Measurements from ENCODE around the gene ASIC4. TPM values are rescaled to one million over a fixed set of nuclear protein-coding genes. Genes with fewer than 3 reads are reported as not detected.

Gene ASIC4
- total and polyA plus RNA-seq, 9 of the 15 experiments (the other 6 are each of a cell fraction or from before 2014, with no cell fraction given), result 0.07 to 19.2 (median 4.8) TPM

DNA sequence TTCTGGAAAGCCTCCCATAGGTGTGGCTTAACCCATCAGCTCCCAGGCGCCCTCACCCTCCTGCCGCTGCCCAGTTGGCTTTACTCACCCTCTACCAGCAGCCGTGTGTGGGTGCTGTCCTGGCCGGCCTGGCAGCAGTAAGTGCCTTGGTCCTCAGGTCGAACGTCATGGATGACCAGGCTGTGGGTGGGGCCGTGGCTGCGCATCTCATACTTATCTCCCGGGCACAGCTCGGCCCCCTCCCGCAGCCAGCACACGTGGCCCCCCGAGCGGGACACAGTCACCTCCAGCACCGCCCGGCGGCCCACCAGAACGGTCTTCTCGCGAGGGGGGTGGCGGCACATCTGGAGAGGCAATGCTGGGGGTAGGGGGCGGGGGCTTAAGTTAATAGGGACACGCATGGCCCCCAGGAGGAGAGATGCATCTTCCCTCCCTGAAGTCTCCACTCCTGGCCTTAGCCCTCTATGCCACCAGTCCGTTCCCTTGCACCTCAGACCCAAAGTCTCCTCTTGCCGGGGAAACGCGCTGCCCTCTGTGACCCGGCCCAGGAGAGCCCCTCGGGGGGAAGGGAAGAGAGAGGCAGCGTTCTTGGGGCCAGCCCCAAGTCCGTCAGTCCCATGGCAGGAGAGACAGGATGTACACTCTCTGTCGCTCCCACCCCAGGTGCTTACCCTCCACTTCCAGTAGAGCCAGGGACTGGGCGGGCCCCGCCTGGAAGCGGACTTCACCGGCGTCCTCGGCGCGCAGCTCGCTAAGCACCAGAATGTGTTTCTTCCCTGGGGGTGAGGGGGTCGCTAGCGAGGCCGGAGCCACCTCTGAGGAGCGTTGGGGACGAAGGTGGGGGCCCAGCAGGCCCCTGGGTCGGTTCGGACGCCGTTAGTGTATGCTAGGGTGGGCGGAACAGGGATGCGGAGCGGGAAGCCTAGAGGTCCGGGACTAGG, 37.4 kb downstream of the ASIC4 start (continued):
- TF ChIP-seq, protein P1, sequence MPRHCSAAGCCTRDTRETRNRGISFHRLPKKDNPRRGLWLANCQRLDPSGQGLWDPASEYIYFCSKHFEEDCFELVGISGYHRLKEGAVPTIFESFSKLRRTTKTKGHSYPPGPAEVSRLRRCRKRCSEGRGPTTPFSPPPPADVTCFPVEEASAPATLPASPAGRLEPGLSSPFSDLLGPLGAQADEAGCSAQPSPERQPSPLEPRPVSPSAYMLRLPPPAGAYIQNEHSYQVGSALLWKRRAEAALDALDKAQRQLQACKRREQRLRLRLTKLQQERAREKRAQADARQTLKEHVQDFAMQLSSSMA (CRISPR knock-in tag; IDR thresholded peaks at IDR 0.05), result no peak
- TF ChIP-seq ELF1 (tag; IDR thresholded peaks at IDR 0.05) (no peak), FOXJ3 (CRISPR knock-in tag; IDR thresholded peaks at IDR 0.05) (no peak), HNRNPL (IDR thresholded peaks at IDR 0.05; ENCODE audit: low read depth, low read length) (no peak), SMAD1 (IDR thresholded peaks at IDR 0.05; ENCODE audit: low read depth, low read length, partially characterized antibody) (no peak), MTA3 (IDR thresholded peaks at IDR 0.05; ENCODE audit: borderline replicate concordance) (0 out of 2 replicates have a peak, but pooled peaks have one; percentile 7), ZZZ3 (IDR thresholded peaks at IDR 0.05) (no peak), SIN3B (IDR thresholded peaks at IDR 0.05; ENCODE audit: low read depth) (no peak), NRF1 (conservative IDR thresholded peaks at IDR 0.05 in 1 of 2, IDR thresholded peaks at IDR 0.05 in 1 of 2) (peak; percentile 69 to 71), KLF10 (CRISPR knock-in tag; IDR thresholded peaks at IDR 0.05) (no peak), NR3C1 (CRISPR knock-in tag; IDR thresholded peaks at IDR 0.05) (no peak), ELF2 (CRISPR knock-in tag; IDR thresholded peaks at IDR 0.05) (no peak)
- TF ChIP-seq, protein P2, sequence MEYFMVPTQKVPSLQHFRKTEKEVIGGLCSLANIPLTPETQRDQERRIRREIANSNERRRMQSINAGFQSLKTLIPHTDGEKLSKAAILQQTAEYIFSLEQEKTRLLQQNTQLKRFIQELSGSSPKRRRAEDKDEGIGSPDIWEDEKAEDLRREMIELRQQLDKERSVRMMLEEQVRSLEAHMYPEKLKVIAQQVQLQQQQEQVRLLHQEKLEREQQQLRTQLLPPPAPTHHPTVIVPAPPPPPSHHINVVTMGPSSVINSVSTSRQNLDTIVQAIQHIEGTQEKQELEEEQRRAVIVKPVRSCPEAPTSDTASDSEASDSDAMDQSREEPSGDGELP (CRISPR knock-in tag; IDR thresholded peaks at IDR 0.05; ENCODE audit: borderline replicate concordance), result peak; percentile 4; the same call in 1 of the 2 replicates
- TF ChIP-seq, protein P3, sequence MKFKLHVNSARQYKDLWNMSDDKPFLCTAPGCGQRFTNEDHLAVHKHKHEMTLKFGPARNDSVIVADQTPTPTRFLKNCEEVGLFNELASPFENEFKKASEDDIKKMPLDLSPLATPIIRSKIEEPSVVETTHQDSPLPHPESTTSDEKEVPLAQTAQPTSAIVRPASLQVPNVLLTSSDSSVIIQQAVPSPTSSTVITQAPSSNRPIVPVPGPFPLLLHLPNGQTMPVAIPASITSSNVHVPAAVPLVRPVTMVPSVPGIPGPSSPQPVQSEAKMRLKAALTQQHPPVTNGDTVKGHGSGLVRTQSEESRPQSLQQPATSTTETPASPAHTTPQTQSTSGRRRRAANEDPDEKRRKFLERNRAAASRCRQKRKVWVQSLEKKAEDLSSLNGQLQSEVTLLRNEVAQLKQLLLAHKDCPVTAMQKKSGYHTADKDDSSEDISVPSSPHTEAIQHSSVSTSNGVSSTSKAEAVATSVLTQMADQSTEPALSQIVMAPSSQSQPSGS (CRISPR knock-in tag; IDR thresholded peaks at IDR 0.05), result no peak
- TF ChIP-seq, protein P4, sequence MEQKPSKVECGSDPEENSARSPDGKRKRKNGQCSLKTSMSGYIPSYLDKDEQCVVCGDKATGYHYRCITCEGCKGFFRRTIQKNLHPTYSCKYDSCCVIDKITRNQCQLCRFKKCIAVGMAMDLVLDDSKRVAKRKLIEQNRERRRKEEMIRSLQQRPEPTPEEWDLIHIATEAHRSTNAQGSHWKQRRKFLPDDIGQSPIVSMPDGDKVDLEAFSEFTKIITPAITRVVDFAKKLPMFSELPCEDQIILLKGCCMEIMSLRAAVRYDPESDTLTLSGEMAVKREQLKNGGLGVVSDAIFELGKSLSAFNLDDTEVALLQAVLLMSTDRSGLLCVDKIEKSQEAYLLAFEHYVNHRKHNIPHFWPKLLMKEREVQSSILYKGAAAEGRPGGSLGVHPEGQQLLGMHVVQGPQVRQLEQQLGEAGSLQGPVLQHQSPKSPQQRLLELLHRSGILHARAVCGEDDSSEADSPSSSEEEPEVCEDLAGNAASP (IDR thresholded peaks at IDR 0.05), result no peak
- TF ChIP-seq, protein P5, sequence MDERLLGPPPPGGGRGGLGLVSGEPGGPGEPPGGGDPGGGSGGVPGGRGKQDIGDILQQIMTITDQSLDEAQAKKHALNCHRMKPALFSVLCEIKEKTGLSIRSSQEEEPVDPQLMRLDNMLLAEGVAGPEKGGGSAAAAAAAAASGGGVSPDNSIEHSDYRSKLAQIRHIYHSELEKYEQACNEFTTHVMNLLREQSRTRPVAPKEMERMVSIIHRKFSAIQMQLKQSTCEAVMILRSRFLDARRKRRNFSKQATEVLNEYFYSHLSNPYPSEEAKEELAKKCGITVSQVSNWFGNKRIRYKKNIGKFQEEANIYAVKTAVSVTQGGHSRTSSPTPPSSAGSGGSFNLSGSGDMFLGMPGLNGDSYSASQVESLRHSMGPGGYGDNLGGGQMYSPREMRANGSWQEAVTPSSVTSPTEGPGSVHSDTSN (CRISPR knock-in tag; IDR thresholded peaks at IDR 0.05; ENCODE audit: low read depth), result no peak
- TF ChIP-seq, protein P5 (tag; conservative IDR thresholded peaks at IDR 0.05; ENCODE audit: low read depth), result no peak

Measured in K562 (cell line).